ENCODE measurements around the gene SALL3.

The SALL3 gene

DNA sequence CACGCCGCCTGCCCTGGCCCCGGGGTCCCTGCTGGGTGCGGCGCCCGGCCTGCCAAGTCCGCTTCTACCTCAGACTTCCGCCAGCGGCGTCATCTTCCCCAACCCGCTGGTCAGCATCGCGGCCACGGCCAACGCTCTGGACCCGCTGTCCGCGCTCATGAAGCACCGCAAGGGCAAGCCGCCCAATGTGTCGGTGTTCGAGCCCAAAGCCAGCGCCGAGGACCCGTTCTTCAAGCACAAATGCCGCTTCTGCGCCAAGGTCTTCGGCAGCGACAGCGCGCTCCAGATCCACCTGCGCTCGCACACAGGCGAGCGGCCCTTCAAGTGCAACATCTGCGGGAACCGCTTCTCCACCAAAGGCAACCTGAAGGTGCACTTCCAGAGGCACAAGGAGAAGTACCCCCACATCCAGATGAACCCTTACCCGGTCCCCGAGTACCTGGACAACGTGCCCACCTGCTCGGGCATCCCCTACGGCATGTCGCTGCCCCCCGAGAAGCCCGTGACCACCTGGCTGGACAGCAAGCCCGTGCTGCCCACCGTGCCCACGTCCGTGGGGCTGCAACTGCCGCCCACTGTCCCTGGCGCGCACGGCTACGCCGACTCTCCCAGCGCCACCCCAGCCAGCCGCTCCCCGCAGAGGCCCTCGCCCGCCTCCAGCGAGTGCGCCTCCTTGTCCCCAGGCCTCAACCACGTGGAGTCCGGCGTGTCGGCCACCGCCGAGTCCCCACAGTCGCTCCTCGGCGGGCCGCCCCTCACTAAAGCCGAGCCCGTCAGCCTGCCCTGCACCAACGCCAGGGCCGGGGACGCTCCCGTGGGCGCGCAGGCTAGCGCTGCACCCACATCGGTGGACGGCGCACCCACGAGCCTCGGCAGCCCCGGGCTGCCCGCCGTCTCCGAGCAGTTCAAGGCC lies 13.7 kb downstream of the SALL3 start:
- intact Hi-C loops (cut with DNase I; ENCODE audit: low total_unique reads), result no loop called here
- Histone ChIP-seq H3K9me3 (no peaks in the 10 kb centered on the region), H3K4me1 (no peaks in the 10 kb centered on the region), H3K27ac (no peak overlapping the region), H3K27me3 (peaks cover 0 to 22% of the 10 kb centered on the region in 2 donors), H3K36me3 (no peaks in the 10 kb centered on the region), H3K4me3 (no peak overlapping the region)
- TF ChIP-seq, protein P1, sequence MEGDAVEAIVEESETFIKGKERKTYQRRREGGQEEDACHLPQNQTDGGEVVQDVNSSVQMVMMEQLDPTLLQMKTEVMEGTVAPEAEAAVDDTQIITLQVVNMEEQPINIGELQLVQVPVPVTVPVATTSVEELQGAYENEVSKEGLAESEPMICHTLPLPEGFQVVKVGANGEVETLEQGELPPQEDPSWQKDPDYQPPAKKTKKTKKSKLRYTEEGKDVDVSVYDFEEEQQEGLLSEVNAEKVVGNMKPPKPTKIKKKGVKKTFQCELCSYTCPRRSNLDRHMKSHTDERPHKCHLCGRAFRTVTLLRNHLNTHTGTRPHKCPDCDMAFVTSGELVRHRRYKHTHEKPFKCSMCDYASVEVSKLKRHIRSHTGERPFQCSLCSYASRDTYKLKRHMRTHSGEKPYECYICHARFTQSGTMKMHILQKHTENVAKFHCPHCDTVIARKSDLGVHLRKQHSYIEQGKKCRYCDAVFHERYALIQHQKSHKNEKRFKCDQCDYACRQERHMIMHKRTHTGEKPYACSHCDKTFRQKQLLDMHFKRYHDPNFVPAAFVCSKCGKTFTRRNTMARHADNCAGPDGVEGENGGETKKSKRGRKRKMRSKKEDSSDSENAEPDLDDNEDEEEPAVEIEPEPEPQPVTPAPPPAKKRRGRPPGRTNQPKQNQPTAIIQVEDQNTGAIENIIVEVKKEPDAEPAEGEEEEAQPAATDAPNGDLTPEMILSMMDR (IDR thresholded peaks at IDR 0.05), result no peak
- no peak for DNase-seq

DNA sequence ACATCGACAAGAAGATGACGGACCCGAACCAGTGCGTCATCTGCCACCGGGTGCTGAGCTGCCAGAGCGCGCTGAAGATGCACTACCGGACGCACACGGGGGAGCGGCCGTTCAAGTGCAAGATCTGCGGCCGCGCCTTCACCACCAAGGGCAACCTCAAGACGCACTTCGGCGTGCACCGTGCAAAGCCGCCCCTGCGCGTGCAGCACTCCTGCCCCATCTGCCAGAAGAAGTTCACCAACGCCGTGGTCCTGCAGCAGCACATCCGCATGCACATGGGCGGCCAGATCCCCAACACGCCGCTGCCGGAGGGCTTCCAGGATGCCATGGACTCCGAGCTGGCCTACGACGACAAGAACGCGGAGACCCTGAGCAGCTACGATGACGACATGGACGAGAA lies 14.4 kb downstream of the SALL3 start:
- no peaks in the 10 kb centered on the region for H3K36me3 ChIP-seq
- intact Hi-C loops (cut with DNase I; ENCODE audit: low total_unique reads), result no loop called here
- H3K27ac ChIP-seq, result no peak overlapping the region

DNA sequence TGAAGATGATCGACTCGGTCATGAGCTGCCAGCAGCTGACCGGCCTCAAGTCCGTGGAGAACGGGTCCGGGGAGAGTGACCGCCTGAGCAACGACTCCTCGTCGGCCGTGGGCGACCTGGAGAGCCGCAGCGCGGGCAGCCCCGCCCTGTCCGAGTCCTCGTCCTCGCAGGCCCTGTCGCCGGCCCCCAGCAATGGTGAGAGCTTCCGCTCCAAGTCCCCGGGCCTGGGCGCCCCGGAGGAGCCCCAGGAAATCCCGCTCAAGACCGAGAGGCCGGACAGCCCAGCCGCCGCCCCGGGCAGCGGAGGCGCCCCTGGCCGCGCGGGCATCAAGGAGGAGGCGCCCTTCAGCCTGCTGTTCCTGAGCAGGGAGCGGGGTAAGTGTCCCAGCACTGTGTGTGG lies 14.9 kb downstream of the SALL3 start:
- H3K27ac ChIP-seq, result no peak overlapping the region
- H3K4me1 ChIP-seq, result no peaks in the 10 kb centered on the region
- TF ChIP-seq, protein P1 (IDR thresholded peaks at IDR 0.05), result no peak
- H3K9me3 ChIP-seq, result no peaks in the 10 kb centered on the region
- H3K27me3 ChIP-seq, result peaks cover 0 to 17% of the 10 kb centered on the region in 2 donors
- DNase-seq, result no peak
- H3K4me3 ChIP-seq, result no peak overlapping the region
- H3K36me3 ChIP-seq, result no peaks in the 10 kb centered on the region
- intact Hi-C loops (cut with DNase I; ENCODE audit: low total_unique reads), result no loop called here

More for the DNA sequence above, 14.4 kb downstream of the SALL3 start:
- Histone ChIP-seq H3K4me3 (no peak overlapping the region), H3K4me1 (no peaks in the 10 kb centered on the region), H3K9me3 (no peaks in the 10 kb centered on the region), H3K27me3 (peaks cover 0 to 17% of the 10 kb centered on the region in 2 donors)
- no peak for DNase-seq
- TF ChIP-seq, protein P1 (IDR thresholded peaks at IDR 0.05), result no peak

DNA sequence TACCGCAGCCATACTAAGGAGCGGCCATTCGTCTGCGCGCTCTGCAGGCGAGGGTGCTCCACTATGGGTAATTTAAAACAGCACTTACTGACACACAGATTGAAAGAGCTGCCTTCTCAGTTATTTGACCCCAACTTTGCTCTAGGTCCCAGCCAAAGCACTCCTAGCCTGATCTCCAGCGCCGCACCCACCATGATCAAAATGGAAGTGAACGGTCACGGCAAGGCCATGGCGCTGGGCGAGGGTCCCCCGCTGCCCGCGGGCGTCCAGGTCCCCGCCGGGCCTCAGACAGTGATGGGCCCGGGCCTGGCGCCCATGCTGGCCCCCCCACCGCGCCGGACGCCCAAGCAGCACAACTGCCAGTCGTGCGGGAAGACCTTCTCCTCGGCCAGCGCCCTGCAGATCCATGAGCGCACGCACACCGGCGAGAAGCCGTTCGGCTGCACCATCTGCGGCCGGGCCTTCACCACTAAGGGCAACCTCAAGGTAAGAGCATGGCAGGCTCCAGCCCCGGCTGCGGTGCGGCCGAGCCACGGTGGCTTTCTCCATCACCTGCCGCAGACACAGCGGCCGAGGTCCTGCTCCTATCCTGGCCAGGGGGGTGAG lies 15.5 kb downstream of the SALL3 start:
- Histone ChIP-seq H3K4me3 (no peak overlapping the region), H3K27me3 (peaks cover 0 to 14% of the 10 kb centered on the region in 2 donors), H3K27ac (no peak overlapping the region), H3K36me3 (no peaks in the 10 kb centered on the region), H3K9me3 (no peaks in the 10 kb centered on the region), H3K4me1 (no peaks in the 10 kb centered on the region)
- intact Hi-C loops (cut with DNase I; ENCODE audit: low total_unique reads), result no loop called here
- DNase-seq, result no peak
- TF ChIP-seq, protein P1 (IDR thresholded peaks at IDR 0.05), result no peak

DNA sequence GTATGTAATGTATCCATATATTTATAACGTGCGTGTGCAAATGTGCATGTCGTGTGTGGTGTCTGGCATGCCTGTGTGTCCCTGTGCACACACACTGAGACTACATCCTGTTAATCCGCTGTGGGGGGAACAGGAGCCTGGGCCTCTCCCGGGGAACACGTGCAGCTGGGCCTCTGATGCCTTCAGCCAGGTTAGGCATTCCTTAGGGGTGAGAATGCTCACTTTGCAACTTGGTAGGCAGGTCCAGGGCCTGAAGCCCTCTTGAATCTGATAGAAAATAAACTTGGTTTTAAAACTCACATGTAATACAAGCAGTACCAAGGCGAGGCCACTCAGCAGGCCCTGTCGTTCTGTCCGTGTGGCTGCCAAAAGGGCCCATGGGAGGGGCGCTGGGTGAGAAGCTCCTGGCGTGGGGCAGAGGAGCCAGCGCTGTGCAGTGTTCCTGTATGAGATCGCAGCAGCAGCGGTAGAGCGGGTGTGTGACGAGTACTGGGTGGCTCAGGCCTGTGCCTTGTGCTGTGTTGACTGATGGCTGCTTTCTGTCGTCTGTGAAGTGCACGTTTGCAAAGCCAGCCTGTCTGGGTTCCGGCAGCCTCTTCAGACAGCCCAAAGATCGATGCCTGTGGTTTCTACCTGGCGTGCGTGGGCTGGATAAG lies 16.2 kb downstream of the SALL3 start:
- Histone ChIP-seq H3K9me3 (no peaks in the 10 kb centered on the region), H3K4me3 (no peak overlapping the region), H3K4me1 (no peaks in the 10 kb centered on the region), H3K27ac (no peak overlapping the region), H3K36me3 (no peaks in the 10 kb centered on the region), H3K27me3 (peaks cover 0 to 14% of the 10 kb centered on the region in 2 donors)
- intact Hi-C loops (cut with DNase I; ENCODE audit: low total_unique reads), result no loop called here
- DNase-seq, result no peak
- TF ChIP-seq, protein P1 (IDR thresholded peaks at IDR 0.05), result no peak
